DMS114 treated with DMSO at 0.1 percent for 48 hours (cell line): ENCODE results near the gene ZNF175.
"Not testable (repeated sequence)": the region's sequence is repeated elsewhere in the genome, so short reads cannot be mapped to it uniquely, and the experiment has no call there.

Source experiments
- DNase-seq: peaks from one replicate; lab custom pipeline; 2025; ENCODE audit not compliant: unreplicated experiment; lab: John Stamatoyannopoulos, UW

The ZNF175 gene

GRCh38 chr19:51626675-51627074 is 55.6 kb downstream of the ZNF175 start:
- no peak for DNase-seq

GRCh38 chr19:51627491-51628138 is 56.5 kb downstream of the ZNF175 start:
- DNase-seq: no peak

- no peak for DNase-seq
These were observed 57.3 kb downstream of the ZNF175 start for GRCh38 chr19:51628153-51628939.

GRCh38 chr19:51630315-51630714 is 59.2 kb downstream of the ZNF175 start, which contains the start of gene SIGLEC5:
Gene SIGLEC5, minus strand, starts transcription at chr19:51630401. Its CDS starts 66 bp downstream, at chr19:51630335.
- DNase-seq: not testable (repeated sequence)

GRCh38 chr19:51632126-51632525 is 61.0 kb downstream of the ZNF175 start:
- no peak for DNase-seq

GRCh38 chr19:51637362-51637978 is 66.4 kb downstream of the ZNF175 start:
- DNase-seq: peak; percentile 6

GRCh38 chr19:51639916-51640315 is 68.8 kb downstream of the ZNF175 start:
- DNase-seq: no peak

- no peak for DNase-seq
These were observed 69.3 kb downstream of the ZNF175 start for GRCh38 chr19:51640386-51640785.

- DNase-seq: no peak
These were observed 70.6 kb downstream of the ZNF175 start for GRCh38 chr19:51641648-51642047.
